OCI-M1 (cell line): Measurements from ENCODE around the gene SMPX.

Experiments
- DNase-seq: peaks from one replicate; lab custom pipeline; 2025; lab: John Stamatoyannopoulos, UW

SMPX gene

GRCh38 chrX:21744060-21744459 lies 13.9 kb downstream of the SMPX start:
- DNase-seq = no peak

- no peak for DNase-seq
These were observed 15.8 kb downstream of the SMPX start for GRCh38 chrX:21741869-21742701.

GRCh38 chrX:21741364-21741763 lies 16.6 kb downstream of the SMPX start:
- DNase-seq = no peak

GRCh38 chrX:21740329-21741274 lies 17.3 kb downstream of the SMPX start:
- no peak for DNase-seq

GRCh38 chrX:21738950-21739287 lies 19.0 kb downstream of the SMPX start:
- no peak for DNase-seq

GRCh38 chrX:21738210-21738949 lies 19.5 kb downstream of the SMPX start:
- no peak for DNase-seq

- DNase-seq = no peak
These were observed 22.2 kb downstream of the SMPX start for GRCh38 chrX:21735768-21736127.

GRCh38 chrX:21735038-21735767 lies 22.7 kb downstream of the SMPX start:
- DNase-seq = no peak

GRCh38 chrX:21734175-21734574 lies 23.7 kb downstream of the SMPX start:
- no peak for DNase-seq

GRCh38 chrX:21733705-21734104 lies 24.2 kb downstream of the SMPX start:
- no peak for DNase-seq

- no peak for DNase-seq
These were observed 27.9 kb downstream of the SMPX start for GRCh38 chrX:21730026-21730425.

GRCh38 chrX:21728276-21728968 lies 29.5 kb downstream of the SMPX start:
- no peak for DNase-seq

- no peak for DNase-seq
These were observed 32.0 kb downstream of the SMPX start for GRCh38 chrX:21725916-21726315.

- DNase-seq = peak; percentile 12
These were observed 32.4 kb downstream of the SMPX start for GRCh38 chrX:21725496-21725895.

- no peak for DNase-seq
These were observed 34.1 kb downstream of the SMPX start for GRCh38 chrX:21723814-21724213.

GRCh38 chrX:21723084-21723483 lies 34.8 kb downstream of the SMPX start:
- peak; percentile 9 for DNase-seq

GRCh38 chrX:21721195-21721594 lies 36.7 kb downstream of the SMPX start:
- DNase-seq = no peak

GRCh38 chrX:21718575-21718974 lies 39.3 kb downstream of the SMPX start:
- no peak for DNase-seq

GRCh38 chrX:21717802-21718201 lies 40.1 kb downstream of the SMPX start:
- no peak for DNase-seq

GRCh38 chrX:21715825-21716224 lies 42.1 kb downstream of the SMPX start:
- DNase-seq = no peak

GRCh38 chrX:21715337-21715736 lies 42.6 kb downstream of the SMPX start:
- DNase-seq = no peak
